Liver (tissue), 9 donors: ENCODE data around the gene PDZRN4. TPM values are rescaled to one million over a fixed set of nuclear protein-coding genes. Genes with fewer than 3 reads are reported as not detected.

Experiments
- DNase-seq: peaks from one replicate; pipeline ENCODE4 v3.0.0-alpha.2; 2017; ENCODE audit warnings: low spot score
- H3K27ac ChIP-seq, 2 donors: one replicate each; pipeline ENCODE4 v1.7.0; 2013; ENCODE audit warnings: inconsistent platforms in 2 of 2, low read length in 2 of 2, control low read depth in 1 of 2, low read depth in 1 of 2, mild to moderate bottlenecking in 1 of 2
- H3K27me3 ChIP-seq, 4 donors: one replicate each; pipeline versions ENCODE4 v1.6.1 to v1.7.0; 2013; ENCODE audit warnings: low read length in 3 of 4, inconsistent platforms in 1 of 4, mild to moderate bottlenecking in 1 of 4, moderate library complexity in 1 of 4; ENCODE audit not compliant: control insufficient read depth in 4 of 4, insufficient read depth in 4 of 4
- H3K36me3 ChIP-seq, 4 donors: one replicate each; pipeline versions ENCODE4 v1.6.1 to v1.7.0; 2013; ENCODE audit warnings: low read length in 3 of 4, mild to moderate bottlenecking in 3 of 4, low read depth in 1 of 4, moderate library complexity in 1 of 4; ENCODE audit not compliant: control insufficient read depth in 4 of 4, insufficient read depth in 3 of 4
- H3K4me1 ChIP-seq, 4 donors: one replicate each; pipeline versions ENCODE4 v1.6.1 to v1.7.0; 2013; ENCODE audit warnings: low read length in 3 of 4, mild to moderate bottlenecking in 3 of 4, moderate library complexity in 1 of 4; ENCODE audit not compliant: control insufficient read depth in 4 of 4, insufficient read depth in 4 of 4
- H3K4me3 ChIP-seq, 3 donors: one replicate each; pipeline versions ENCODE4 v1.6.1 to v1.7.0; 2013; ENCODE audit warnings: low read length in 3 of 3, control low read depth in 1 of 3, low read depth in 1 of 3, mild to moderate bottlenecking in 1 of 3
- H3K9ac ChIP-seq, 2 donors: one replicate each; pipeline ENCODE4 v1.7.0; 2013; ENCODE audit warnings: low read length in 2 of 2, mild to moderate bottlenecking in 2 of 2, moderate library complexity in 2 of 2, control low read depth in 1 of 2, low read depth in 1 of 2
- H3K9me3 ChIP-seq, 4 donors: one replicate each; pipeline versions ENCODE4 v1.6.1 to v1.7.0; 2013; ENCODE audit warnings: low read length in 3 of 4; ENCODE audit not compliant: control insufficient read depth in 4 of 4
- ATF3 ChIP-seq: IDR thresholded peaks from 2 replicates; pipeline ENCODE4 v1.6.1; 2016; ENCODE audit warnings: antibody characterized with exemption
- CTCF ChIP-seq: fragments of 150-350 bp; IDR thresholded peaks from 2 replicates; pipeline ENCODE4 v1.5.1; 2017; ENCODE audit warnings: improper control_type of control experiment, low read depth, low read length; ENCODE audit not compliant: missing input control
- EGR1 ChIP-seq, 2 donors: IDR thresholded peaks; 2 replicates each; pipeline ENCODE4 v1.6.1; 2016 to 2018; ENCODE audit warnings: antibody characterized with exemption in 2 of 2, low read depth in 2 of 2
- FOXA2 ChIP-seq: IDR thresholded peaks from 2 replicates; pipeline ENCODE4 v1.6.1; 2016; ENCODE audit warnings: antibody characterized with exemption
- GABPA ChIP-seq, 2 donors: IDR thresholded peaks in 1 of 2; conservative IDR thresholded peaks in 1 of 2; 2 replicates each; pipeline ENCODE4 v1.6.1; 2016; ENCODE audit warnings: antibody characterized with exemption in 2 of 2, mild to moderate bottlenecking in 1 of 2, moderate library complexity in 1 of 2
- HNF4A ChIP-seq, 2 donors: conservative IDR thresholded peaks; 2 replicates each; pipeline ENCODE4 v1.6.1; 2016; ENCODE audit warnings: antibody characterized with exemption in 2 of 2, mild to moderate bottlenecking in 2 of 2
- HNF4G ChIP-seq: IDR thresholded peaks from 2 replicates; pipeline ENCODE4 v1.6.1; 2016; ENCODE audit warnings: antibody characterized with exemption
- JUND ChIP-seq, 2 donors: IDR thresholded peaks; 2 replicates each; pipeline ENCODE4 v1.6.1; 2016; ENCODE audit warnings: antibody characterized with exemption in 2 of 2
- MAX ChIP-seq: IDR thresholded peaks from 2 replicates; pipeline ENCODE4 v1.6.1; 2016; ENCODE audit warnings: antibody characterized with exemption
- NR2F2 ChIP-seq: IDR thresholded peaks from 2 replicates; pipeline ENCODE4 v1.6.1; 2016; ENCODE audit warnings: antibody characterized with exemption
- RAD21 ChIP-seq, 2 donors: IDR thresholded peaks; 2 replicates each; pipeline ENCODE4 v1.6.1; 2016; ENCODE audit warnings: antibody characterized with exemption in 2 of 2, mild to moderate bottlenecking in 2 of 2
- REST ChIP-seq: IDR thresholded peaks from 2 replicates; pipeline ENCODE4 v1.6.1; 2016; ENCODE audit warnings: antibody characterized with exemption, mild to moderate bottlenecking
- RXRA ChIP-seq, 2 donors: IDR thresholded peaks; 2 replicates each; pipeline ENCODE4 v1.6.1; 2017 to 2018; ENCODE audit warnings: antibody characterized with exemption in 2 of 2, mild to moderate bottlenecking in 1 of 2
- SP1 ChIP-seq: IDR thresholded peaks from 2 replicates; pipeline ENCODE4 v1.6.1; 2018; ENCODE audit warnings: antibody characterized with exemption, mild to moderate bottlenecking
- TAF1 ChIP-seq: conservative IDR thresholded peaks from 2 replicates; pipeline ENCODE4 v1.6.1; 2016; ENCODE audit warnings: antibody characterized with exemption, mild to moderate bottlenecking
- YY1 ChIP-seq: IDR thresholded peaks from 2 replicates; pipeline ENCODE4 v1.6.1; 2016; ENCODE audit warnings: antibody characterized with exemption, mild to moderate bottlenecking
- ZBTB33 ChIP-seq: IDR thresholded peaks from 2 replicates; pipeline ENCODE4 v1.6.1; 2016; ENCODE audit warnings: antibody characterized with exemption
- WGBS: extraction: QIAGEN DNeasy Blood & Tissue Kit; methylation state at CpG from one replicate; pipeline ENCODE4 v1.1.7; 2013; 5-methylcytosine and 5-hydroxymethylcytosine counted together
- polyA plus RNA-seq, 2 donors: library from polyadenylated mRNA; stranded (reverse) in 1 of 2; unstranded in 1 of 2; fragments of 200-250 nt in 1 of 2; fragments of >200 nt in 1 of 2; fragmentation: Nextera tagmentation in 1 of 2; extraction: Ambion mirVana in 1 of 2; gene quantifications; one replicate each; pipeline versions ENCODE4 v1.2.1 to v1.2.3, GENCODE V29; 2013 to 2015
- total RNA-seq, 2 donors: library from RNA; depleted of rRNA; stranded (reverse); fragments of >200 nt; gene quantifications; one replicate each; pipeline ENCODE4 v1.2.3, GENCODE V29; 2014
- donor health status: healthy.
- donor health status: healthy.
- donor health status: healthy.
- donor health status: healthy.
- donor health status: healthy.

PDZRN4 gene
- total and polyA plus RNA-seq, 4 donors = 0.11 to 1.1 (median 0.24) TPM

GRCh38 chr12:41293461-41293860, 105.3 kb downstream of the PDZRN4 start:
- H3K27me3 ChIP-seq = peaks cover 0 to 3% (median 0%) of the 10 kb centered on the region in 4 donors
- no peaks in the 10 kb centered on the region for H3K9me3 ChIP-seq
- H3K27ac ChIP-seq = no peak overlapping the region
- no peak overlapping the region for H3K4me3 ChIP-seq
- no peak for TF ChIP-seq ZBTB33
- TF ChIP-seq GABPA (IDR thresholded peaks at IDR 0.05 in 1 of 2, conservative IDR thresholded peaks at IDR 0.05 in 1 of 2) = no peak
- no peak for TF ChIP-seq HNF4G
- no peak for TF ChIP-seq MAX
- no peak for TF ChIP-seq ATF3
- no peak for TF ChIP-seq REST
- TF ChIP-seq HNF4A (conservative IDR thresholded peaks at IDR 0.05) = no peak
- no peak for TF ChIP-seq RXRA (IDR thresholded peaks at IDR 0.05)
- TF ChIP-seq FOXA2 = no peak
- TF ChIP-seq CTCF = no peak
- no peak for TF ChIP-seq NR2F2
- TF ChIP-seq TAF1 = no peak
- TF ChIP-seq YY1 = no peak
- TF ChIP-seq JUND (IDR thresholded peaks at IDR 0.05) = no peak
- TF ChIP-seq RAD21 (IDR thresholded peaks at IDR 0.05) = no peak
- H3K9ac ChIP-seq = no peak overlapping the region
- no peak for DNase-seq
- H3K4me1 ChIP-seq = no peaks in the 10 kb centered on the region
- WGBS = 89% methylated on average over 1 of the region's 1 CpG
- H3K36me3 ChIP-seq = no peaks in the 10 kb centered on the region

GRCh38 chr12:41302979-41303403, 114.9 kb downstream of the PDZRN4 start:
- Histone ChIP-seq H3K27ac (no peak overlapping the region), H3K9ac (no peak overlapping the region), H3K4me1 (no peaks in the 10 kb centered on the region), H3K27me3 (no peaks in the 10 kb centered on the region), H3K4me3 (no peak overlapping the region), H3K36me3 (no peaks in the 10 kb centered on the region), H3K9me3 (no peaks in the 10 kb centered on the region)
- WGBS = 90% methylated on average over 5 of the region's 5 CpGs
- TF ChIP-seq HNF4A (conservative IDR thresholded peaks at IDR 0.05) (no peak), SP1 (no peak), ZBTB33 (no peak), EGR1 (IDR thresholded peaks at IDR 0.05; ENCODE audit: low read depth in 2 of 2) (no peak), NR2F2 (no peak), RXRA (IDR thresholded peaks at IDR 0.05) (no peak), HNF4G (no peak)
- DNase-seq = no peak
